HepG2 (cell line): ENCODE data around the gene KRTCAP2. TPM values are rescaled to one million over a fixed set of nuclear protein-coding genes. Genes with fewer than 3 reads are reported as not detected.

Experiments
- CCDC6 ChIP-seq: sonication (generic); formaldehyde crosslinking; IDR thresholded peaks from 2 replicates; pipeline ENCODE4 v1.8.1; 2022; ENCODE audit warnings: mild to moderate bottlenecking, missing genetic modification reagents, moderate library complexity
- EP300 ChIP-seq, 3 experiments: sonication (generic) in 1 of 3; formaldehyde crosslinking in 1 of 3; IDR thresholded peaks; 2 replicates each; pipeline versions ENCODE4 v1.5.1 to v1.6.1; 2011 to 2020; ENCODE audit warnings: low read depth in 2 of 3, low read length in 2 of 3, borderline replicate concordance in 1 of 3, improper control_type of control experiment in 1 of 3, mild to moderate bottlenecking in 1 of 3, missing genetic modification reagents in 1 of 3, moderate library complexity in 1 of 3
- FOXO1 ChIP-seq: sonication (generic); formaldehyde crosslinking; IDR thresholded peaks from 2 replicates; pipeline ENCODE4 v1.4.0; 2020; ENCODE audit warnings: missing genetic modification reagents
- IKZF1 ChIP-seq: fragments of 450-650 bp; IDR thresholded peaks from 2 replicates; pipeline ENCODE4 v1.7.1; 2016
- MIER2 ChIP-seq: IDR thresholded peaks from 2 replicates; pipeline ENCODE4 v1.6.1; 2016; ENCODE audit warnings: missing biosample characterization, missing genetic modification reagents
- MYC ChIP-seq: sonication (generic); formaldehyde crosslinking; IDR thresholded peaks from 2 replicates; pipeline ENCODE4 v1.9.0; 2021; ENCODE audit warnings: missing genetic modification reagents, borderline replicate concordance
- NCOR1 ChIP-seq: fragments of 200-600 bp; sonication (generic); IDR thresholded peaks from 2 replicates; pipeline ENCODE4 v1.7.0; 2017; ENCODE audit warnings: antibody characterized with exemption, low read length, borderline replicate concordance
- SKIL ChIP-seq: sonication (generic); formaldehyde crosslinking; IDR thresholded peaks from 2 replicates; pipeline ENCODE4 v1.8.0; 2022; ENCODE audit warnings: missing genetic modification reagents, mild to moderate bottlenecking, moderate library complexity, borderline replicate concordance
- SMARCC2 ChIP-seq: fragments of 450-650 bp; IDR thresholded peaks from 2 replicates; pipeline ENCODE4 v1.6.1; 2017; ENCODE audit warnings: antibody characterized with exemption, mild to moderate bottlenecking
- TARDBP ChIP-seq: sonication (generic); formaldehyde crosslinking; IDR thresholded peaks from 2 replicates; pipeline ENCODE4 v1.8.0; 2022; ENCODE audit warnings: mild to moderate bottlenecking, missing genetic modification reagents
- ZBTB49 ChIP-seq: sonication (generic); formaldehyde crosslinking; IDR thresholded peaks from 2 replicates; pipeline ENCODE4 v1.4.0; 2020; ENCODE audit warnings: missing genetic modification reagents, borderline replicate concordance
- ZBTB7B ChIP-seq: sonication (generic); formaldehyde crosslinking; IDR thresholded peaks from 2 replicates; pipeline ENCODE4 v1.4.0; 2020; ENCODE audit warnings: missing genetic modification reagents
- ZC3H4 ChIP-seq: sonication (generic); formaldehyde crosslinking; IDR thresholded peaks from 2 replicates; pipeline ENCODE4 v1.4.0; 2020; ENCODE audit warnings: missing genetic modification reagents, borderline replicate concordance
- ZNF441 ChIP-seq: sonication (generic); formaldehyde crosslinking; IDR thresholded peaks from 2 replicates; pipeline ENCODE4 v1.7.0; 2021; ENCODE audit warnings: missing genetic modification reagents, borderline replicate concordance
- ZNF724P ChIP-seq: sonication (generic); formaldehyde crosslinking; IDR thresholded peaks from 2 replicates; pipeline ENCODE4 v1.8.0; 2022; ENCODE audit warnings: missing genetic modification reagents, borderline replicate concordance
- polyA plus RNA-seq, 8 experiments: library from polyadenylated mRNA; depleted of rRNA in 3 of 8; stranded (reverse) in 7 of 8; unstranded in 1 of 8; fragments of >200 nt; fragmentation: Illumina TruSeq in 4 of 8; extraction: Trizol in 4 of 8; gene quantifications; 2 replicates each; pipeline versions ENCODE4 v1.2.1 to v1.2.3, GENCODE V29; 2011 to 2016; ENCODE audit warnings: low read depth in 4 of 8, missing spikeins in 1 of 8, mixed read lengths in 1 of 8; ENCODE audit not compliant: insufficient read depth in 1 of 8
- total RNA-seq, 5 experiments: library from RNA; depleted of rRNA; stranded (reverse); fragments of >200 nt; fragmentation: Illumina TruSeq; extraction: Trizol; gene quantifications; 2 replicates each; pipeline ENCODE4 v1.2.3, GENCODE V29; 2016; ENCODE audit warnings: low read depth in 1 of 5
- TF ChIP-seq, protein P1 (sequence below): sonication (generic); formaldehyde crosslinking; IDR thresholded peaks from 2 replicates; pipeline ENCODE4 v1.9.0; 2021; ENCODE audit warnings: missing genetic modification reagents, borderline replicate concordance
- TF ChIP-seq, protein P2 (sequence below): sonication (generic); formaldehyde crosslinking; IDR thresholded peaks from 2 replicates; pipeline ENCODE4 v1.5.1; 2020; ENCODE audit warnings: missing genetic modification reagents, mild to moderate bottlenecking, borderline replicate concordance

KRTCAP2 gene
- total and polyA plus RNA-seq, 2 of the 13 experiments (the other 11 are each of a cell fraction or from before 2014, with no cell fraction given): 77.3 to 79.4 TPM

- TF ChIP-seq ZC3H4 (CRISPR knock-in tag) (peak; percentile 82), IKZF1 (no peak), CCDC6 (CRISPR knock-in tag) (peak; percentile 96; the same call in 1 of the 2 replicates), TARDBP (CRISPR knock-in tag) (peak; percentile 99), ZNF441 (CRISPR knock-in tag) (peak; percentile 81; the same call in 1 of the 2 replicates), MYC (peak; percentile 98), FOXO1 (peak; percentile 97), NCOR1 (peak; percentile 76; the same call in 1 of the 2 replicates), ZBTB7B (CRISPR knock-in tag) (peak; percentile 46), ZNF724P (CRISPR knock-in tag) (peak; percentile 83), SMARCC2 (no peak), MIER2 (CRISPR knock-in tag) (peak; percentile 83), ZBTB49 (CRISPR knock-in tag) (peak; percentile 72; the same call in 1 of the 2 replicates), EP300 (IDR thresholded peaks at IDR 0.05; ENCODE audit: low read depth in 2 of 2, low read length in 2 of 2) (peak; percentile 67 to 84; a peak in 3 of 4 replicates), EP300 (CRISPR knock-in tag; IDR thresholded peaks at IDR 0.05; ENCODE audit: borderline replicate concordance) (peak; percentile 82), SKIL (CRISPR knock-in tag) (peak; percentile 99)
- TF ChIP-seq, protein P1, sequence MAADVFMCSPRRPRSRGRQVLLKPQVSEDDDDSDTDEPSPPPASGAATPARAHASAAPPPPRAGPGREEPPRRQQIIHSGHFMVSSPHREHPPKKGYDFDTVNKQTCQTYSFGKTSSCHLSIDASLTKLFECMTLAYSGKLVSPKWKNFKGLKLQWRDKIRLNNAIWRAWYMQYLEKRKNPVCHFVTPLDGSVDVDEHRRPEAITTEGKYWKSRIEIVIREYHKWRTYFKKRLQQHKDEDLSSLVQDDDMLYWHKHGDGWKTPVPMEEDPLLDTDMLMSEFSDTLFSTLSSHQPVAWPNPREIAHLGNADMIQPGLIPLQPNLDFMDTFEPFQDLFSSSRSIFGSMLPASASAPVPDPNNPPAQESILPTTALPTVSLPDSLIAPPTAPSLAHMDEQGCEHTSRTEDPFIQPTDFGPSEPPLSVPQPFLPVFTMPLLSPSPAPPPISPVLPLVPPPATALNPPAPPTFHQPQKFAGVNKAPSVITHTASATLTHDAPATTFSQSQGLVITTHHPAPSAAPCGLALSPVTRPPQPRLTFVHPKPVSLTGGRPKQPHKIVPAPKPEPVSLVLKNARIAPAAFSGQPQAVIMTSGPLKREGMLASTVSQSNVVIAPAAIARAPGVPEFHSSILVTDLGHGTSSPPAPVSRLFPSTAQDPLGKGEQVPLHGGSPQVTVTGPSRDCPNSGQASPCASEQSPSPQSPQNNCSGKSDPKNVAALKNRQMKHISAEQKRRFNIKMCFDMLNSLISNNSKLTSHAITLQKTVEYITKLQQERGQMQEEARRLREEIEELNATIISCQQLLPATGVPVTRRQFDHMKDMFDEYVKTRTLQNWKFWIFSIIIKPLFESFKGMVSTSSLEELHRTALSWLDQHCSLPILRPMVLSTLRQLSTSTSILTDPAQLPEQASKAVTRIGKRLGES (CRISPR knock-in tag): peak; percentile 50; the same call in 1 of the 2 replicates
- TF ChIP-seq, protein P2, sequence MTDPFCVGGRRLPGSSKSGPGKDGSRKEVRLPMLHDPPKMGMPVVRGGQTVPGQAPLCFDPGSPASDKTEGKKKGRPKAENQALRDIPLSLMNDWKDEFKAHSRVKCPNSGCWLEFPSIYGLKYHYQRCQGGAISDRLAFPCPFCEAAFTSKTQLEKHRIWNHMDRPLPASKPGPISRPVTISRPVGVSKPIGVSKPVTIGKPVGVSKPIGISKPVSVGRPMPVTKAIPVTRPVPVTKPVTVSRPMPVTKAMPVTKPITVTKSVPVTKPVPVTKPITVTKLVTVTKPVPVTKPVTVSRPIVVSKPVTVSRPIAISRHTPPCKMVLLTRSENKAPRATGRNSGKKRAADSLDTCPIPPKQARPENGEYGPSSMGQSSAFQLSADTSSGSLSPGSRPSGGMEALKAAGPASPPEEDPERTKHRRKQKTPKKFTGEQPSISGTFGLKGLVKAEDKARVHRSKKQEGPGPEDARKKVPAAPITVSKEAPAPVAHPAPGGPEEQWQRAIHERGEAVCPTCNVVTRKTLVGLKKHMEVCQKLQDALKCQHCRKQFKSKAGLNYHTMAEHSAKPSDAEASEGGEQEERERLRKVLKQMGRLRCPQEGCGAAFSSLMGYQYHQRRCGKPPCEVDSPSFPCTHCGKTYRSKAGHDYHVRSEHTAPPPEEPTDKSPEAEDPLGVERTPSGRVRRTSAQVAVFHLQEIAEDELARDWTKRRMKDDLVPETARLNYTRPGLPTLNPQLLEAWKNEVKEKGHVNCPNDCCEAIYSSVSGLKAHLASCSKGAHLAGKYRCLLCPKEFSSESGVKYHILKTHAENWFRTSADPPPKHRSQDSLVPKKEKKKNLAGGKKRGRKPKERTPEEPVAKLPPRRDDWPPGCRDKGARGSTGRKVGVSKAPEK (CRISPR knock-in tag): no peak
These were observed 47.1 kb downstream of the KRTCAP2 start (continued) for GRCh38 chr1:155125946-155126555.
